Measurements from ENCODE around the gene FETUB. TPM values are rescaled to one million over a fixed set of nuclear protein-coding genes. Genes with fewer than 3 reads are reported as not detected.

Gene FETUB
- total and polyA plus RNA-seq, 3 donors from 2014 or later, result 0.79 to 2.4 TPM; not detected in 1

DNA sequence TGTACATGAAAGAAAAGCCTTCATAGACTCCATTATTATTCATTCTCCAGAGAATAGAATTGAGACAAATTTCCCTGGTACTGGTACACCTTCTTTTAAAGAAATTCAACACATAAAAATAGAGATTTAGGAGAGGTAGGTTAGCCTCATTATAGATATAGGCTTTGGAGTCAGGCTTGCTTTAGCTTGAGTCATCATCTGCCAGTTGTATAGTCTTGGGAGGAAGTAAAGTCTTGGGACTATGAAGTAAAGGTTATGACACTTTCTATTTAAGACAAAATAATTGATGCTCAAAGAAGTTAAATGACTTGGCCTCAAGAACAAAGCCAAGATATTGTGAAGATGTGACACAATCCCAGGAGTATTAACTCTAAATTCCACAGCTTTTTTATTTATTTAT lies 30.0 kb downstream of the FETUB start:
- DNase-seq, result no peak
- Histone ChIP-seq H3K27ac (no peak overlapping the region), H3K9me3 (no peaks in the 10 kb centered on the region), H3K4me1 (no peaks in the 10 kb centered on the region), H3K36me3 (ENCODE audit: low read depth, missing control alignments) (no peaks in the 10 kb centered on the region), H3K27me3 (no peaks in the 10 kb centered on the region), H3K4me3 (no peak overlapping the region)
- intact Hi-C loops (cut with DNase I; ENCODE audit: low total_unique reads), result no loop called here
- TF ChIP-seq POLR2A (IDR thresholded peaks at IDR 0.05), result no peak
- TF ChIP-seq, protein P1, sequence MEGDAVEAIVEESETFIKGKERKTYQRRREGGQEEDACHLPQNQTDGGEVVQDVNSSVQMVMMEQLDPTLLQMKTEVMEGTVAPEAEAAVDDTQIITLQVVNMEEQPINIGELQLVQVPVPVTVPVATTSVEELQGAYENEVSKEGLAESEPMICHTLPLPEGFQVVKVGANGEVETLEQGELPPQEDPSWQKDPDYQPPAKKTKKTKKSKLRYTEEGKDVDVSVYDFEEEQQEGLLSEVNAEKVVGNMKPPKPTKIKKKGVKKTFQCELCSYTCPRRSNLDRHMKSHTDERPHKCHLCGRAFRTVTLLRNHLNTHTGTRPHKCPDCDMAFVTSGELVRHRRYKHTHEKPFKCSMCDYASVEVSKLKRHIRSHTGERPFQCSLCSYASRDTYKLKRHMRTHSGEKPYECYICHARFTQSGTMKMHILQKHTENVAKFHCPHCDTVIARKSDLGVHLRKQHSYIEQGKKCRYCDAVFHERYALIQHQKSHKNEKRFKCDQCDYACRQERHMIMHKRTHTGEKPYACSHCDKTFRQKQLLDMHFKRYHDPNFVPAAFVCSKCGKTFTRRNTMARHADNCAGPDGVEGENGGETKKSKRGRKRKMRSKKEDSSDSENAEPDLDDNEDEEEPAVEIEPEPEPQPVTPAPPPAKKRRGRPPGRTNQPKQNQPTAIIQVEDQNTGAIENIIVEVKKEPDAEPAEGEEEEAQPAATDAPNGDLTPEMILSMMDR (IDR thresholded peaks at IDR 0.05), result no peak

DNA sequence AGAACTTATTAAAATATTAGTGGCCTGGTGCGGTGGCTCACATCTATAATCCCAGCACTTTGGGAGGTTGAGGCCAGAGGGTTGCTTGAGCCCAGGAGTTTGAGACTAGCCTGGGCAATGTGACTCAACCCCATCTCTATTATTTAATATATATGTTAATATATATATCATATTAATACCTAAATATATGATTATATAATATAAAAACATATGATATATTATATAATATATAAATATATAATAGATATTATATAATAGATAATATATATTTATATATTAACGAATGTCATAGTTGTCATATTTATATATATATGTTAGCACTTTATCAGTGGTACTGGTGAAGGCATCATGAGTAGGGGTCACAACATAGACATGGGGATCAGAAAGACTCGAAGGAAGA lies 30.9 kb downstream of the FETUB start:
- Histone ChIP-seq H3K4me1 (no peaks in the 10 kb centered on the region), H3K27me3 (no peaks in the 10 kb centered on the region), H3K27ac (no peak overlapping the region), H3K9me3 (no peaks in the 10 kb centered on the region), H3K36me3 (ENCODE audit: low read depth, missing control alignments) (no peaks in the 10 kb centered on the region), H3K4me3 (no peak overlapping the region)
- no peak for DNase-seq
- TF ChIP-seq POLR2A (IDR thresholded peaks at IDR 0.05), result no peak
- TF ChIP-seq, protein P1 (IDR thresholded peaks at IDR 0.05), result no peak
- WGBS, 2 donors, result 85 to 93% methylated on average over 3 of the region's 3 CpGs
- intact Hi-C loops (cut with DNase I; ENCODE audit: low total_unique reads), result no loop called here

DNA sequence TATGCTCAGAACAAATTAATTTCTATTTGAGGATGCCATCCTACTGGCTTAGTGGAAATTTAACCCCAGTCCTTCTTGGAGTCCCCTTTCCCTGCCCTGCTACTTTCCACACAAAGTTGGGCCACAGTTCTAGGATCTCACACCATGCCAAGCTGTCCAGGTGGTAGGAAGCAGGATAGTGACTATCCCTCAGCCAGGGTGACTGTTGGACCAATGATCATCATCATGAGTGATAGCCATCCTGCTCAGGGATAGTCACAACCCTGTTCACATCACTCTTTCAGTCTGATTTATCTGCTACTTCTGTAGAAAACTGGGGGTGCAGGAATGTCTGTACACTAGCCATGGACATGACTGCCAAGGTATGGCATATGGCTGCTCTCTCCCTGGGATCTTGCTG lies 38.4 kb downstream of the FETUB start:
- no peak for DNase-seq
- intact Hi-C loops (cut with DNase I; ENCODE audit: low total_unique reads), result no loop called here

DNA sequence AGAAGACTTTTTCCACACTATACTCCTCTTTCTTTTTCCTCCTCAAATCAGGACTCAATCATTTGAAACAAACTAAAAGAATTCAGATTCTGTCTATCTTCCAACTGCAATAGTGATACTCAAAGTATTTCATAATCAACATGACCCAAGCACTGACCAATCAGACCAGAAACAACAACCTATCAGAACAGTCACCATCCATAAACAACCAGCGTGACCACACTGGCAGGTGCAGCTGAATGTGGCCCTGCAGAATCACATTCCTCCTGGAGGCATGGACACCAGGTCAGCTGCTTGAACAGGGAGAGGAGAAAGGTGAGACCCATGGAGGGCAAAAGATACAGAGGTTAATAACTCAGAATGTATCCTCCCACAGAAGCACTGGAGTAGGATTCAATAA lies 39.0 kb downstream of the FETUB start:
- intact Hi-C loops (cut with DNase I; ENCODE audit: low total_unique reads), result no loop called here
- Histone ChIP-seq H3K4me3 (no peak overlapping the region), H3K27ac (no peak overlapping the region), H3K27me3 (no peaks in the 10 kb centered on the region), H3K9me3 (no peaks in the 10 kb centered on the region), H3K36me3 (ENCODE audit: low read depth, missing control alignments) (no peaks in the 10 kb centered on the region), H3K4me1 (no peaks in the 10 kb centered on the region)
- TF ChIP-seq POLR2A (IDR thresholded peaks at IDR 0.05), result no peak
- TF ChIP-seq, protein P1 (IDR thresholded peaks at IDR 0.05), result no peak
- 64 to 65% methylated on average over 1 of the region's 1 CpG for WGBS, 2 donors
- DNase-seq, result no peak

More for the DNA sequence above, 38.4 kb downstream of the FETUB start:
- no peaks in the 10 kb centered on the region for H3K9me3 ChIP-seq
- no peak overlapping the region for H3K4me3 ChIP-seq
- TF ChIP-seq, protein P1 (IDR thresholded peaks at IDR 0.05), result no peak
- TF ChIP-seq POLR2A (IDR thresholded peaks at IDR 0.05), result no peak
- H3K27me3 ChIP-seq, result no peaks in the 10 kb centered on the region
- no peaks in the 10 kb centered on the region for H3K36me3 ChIP-seq (ENCODE audit: low read depth, missing control alignments)
- no peaks in the 10 kb centered on the region for H3K4me1 ChIP-seq
- H3K27ac ChIP-seq, result no peak overlapping the region

DNA sequence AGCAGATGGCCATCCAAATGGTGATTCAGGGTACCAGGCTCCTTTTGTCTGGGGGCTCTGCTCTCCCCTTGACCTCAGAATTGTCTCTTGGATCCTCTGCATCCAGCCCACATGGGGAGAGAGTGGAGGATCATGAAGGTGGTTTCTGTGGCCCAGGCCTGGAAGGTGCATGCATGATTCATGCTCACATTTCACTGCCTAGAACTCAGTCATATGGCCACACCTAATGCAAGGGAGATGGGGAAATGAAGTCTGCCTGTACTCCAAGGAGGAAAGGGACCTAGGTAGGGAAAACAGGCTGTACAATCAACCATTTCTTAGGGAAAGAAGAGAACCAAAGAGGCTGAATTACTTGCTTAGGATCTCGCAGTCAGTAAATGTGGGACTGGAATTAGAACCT lies 40.7 kb downstream of the FETUB start:
- H3K4me1 ChIP-seq, result no peaks in the 10 kb centered on the region
- intact Hi-C loops (cut with DNase I; ENCODE audit: low total_unique reads), result no loop called here
- H3K4me3 ChIP-seq, result no peak overlapping the region
- TF ChIP-seq POLR2A (IDR thresholded peaks at IDR 0.05), result no peak
- TF ChIP-seq, protein P1 (IDR thresholded peaks at IDR 0.05), result no peak
- DNase-seq, result no peak
- H3K27me3 ChIP-seq, result no peaks in the 10 kb centered on the region
- H3K27ac ChIP-seq, result no peak overlapping the region
- H3K36me3 ChIP-seq (ENCODE audit: low read depth, missing control alignments), result no peaks in the 10 kb centered on the region
- 55 to 93% methylated on average over 1 of the region's 1 CpG for WGBS, 2 donors
- no peaks in the 10 kb centered on the region for H3K9me3 ChIP-seq

Measured in testis (tissue), 3 donors.